CD14-positive monocyte (primary cell): Measurements from ENCODE around the gene ARID1B. TPM values are rescaled to one million over a fixed set of nuclear protein-coding genes. Genes with fewer than 3 reads are reported as not detected.

Experiments
- DNase-seq, 3 donors: peaks; one replicate each; pipeline ENCODE4 v3.0.0-alpha.2; 2011 to 2022
- H2AFZ ChIP-seq: 2 replicates; pipeline ENCODE4 v1.6.0; 2012; ENCODE audit warnings: mild to moderate bottlenecking, low read depth, low read length, inconsistent platforms; ENCODE audit not compliant: insufficient read depth, poor library complexity, severe bottlenecking
- H3K27ac ChIP-seq, 2 donors: 1 replicate in 1 of 2; 2 replicates in 1 of 2; pipeline ENCODE4 v1.5.1; 2012 to 2013; ENCODE audit warnings: low read length in 2 of 2, control low read depth in 1 of 2, inconsistent platforms in 1 of 2, low read depth in 1 of 2, mild to moderate bottlenecking in 1 of 2
- H3K27me3 ChIP-seq, 2 donors: one replicate each; pipeline versions ENCODE4 v1.6.0 to v1.6.1; 2011 to 2013; ENCODE audit warnings: low read length in 2 of 2; ENCODE audit not compliant: control insufficient read depth in 2 of 2, insufficient read depth in 2 of 2
- H3K36me3 ChIP-seq, 2 donors: replicated peaks in 1 of 2; 1 replicate in 1 of 2; 2 replicates in 1 of 2; pipeline versions ENCODE4 v1.5.1 to v1.6.1; 2012 to 2013; ENCODE audit warnings: low read length in 2 of 2, control low read depth in 1 of 2, inconsistent platforms in 1 of 2, mild to moderate bottlenecking in 1 of 2; ENCODE audit not compliant: insufficient read depth in 2 of 2, control insufficient read depth in 1 of 2
- H3K4me1 ChIP-seq, 2 donors: 1 replicate in 1 of 2; 2 replicates in 1 of 2; pipeline versions ENCODE4 v1.5.1 to v1.6.1; 2012 to 2013; ENCODE audit warnings: low read length in 2 of 2, control low read depth in 1 of 2, inconsistent platforms in 1 of 2, mild to moderate bottlenecking in 1 of 2, moderate library complexity in 1 of 2; ENCODE audit not compliant: insufficient read depth in 2 of 2, control insufficient read depth in 1 of 2
- H3K4me2 ChIP-seq: replicated peaks from 2 replicates; pipeline ENCODE3; 2012; ENCODE audit warnings: low read length, moderate library complexity, mild to moderate bottlenecking; ENCODE audit not compliant: poor library complexity, severe bottlenecking; ENCODE audit errors: extremely low read depth
- H3K4me3 ChIP-seq, 3 experiments: fragments of 200-600 bp in 1 of 3; sonication (generic) in 1 of 3; replicated peaks in 1 of 3; 1 replicate in 2 of 3; 2 replicates in 1 of 3; pipeline ENCODE4 v1.5.1; 2011 to 2013; ENCODE audit warnings: low read length in 3 of 3, mild to moderate bottlenecking in 3 of 3, control low read depth in 2 of 3, low read depth in 2 of 3, inconsistent platforms in 1 of 3, moderate library complexity in 1 of 3
- H3K79me2 ChIP-seq: 2 replicates; pipeline ENCODE4 v1.6.0; 2012; ENCODE audit warnings: mild to moderate bottlenecking, control low read depth, inconsistent platforms, low read length, moderate library complexity; ENCODE audit not compliant: insufficient read depth
- H3K9ac ChIP-seq: 2 replicates; pipeline ENCODE4 v1.6.0; 2017; ENCODE audit warnings: low read length, mild to moderate bottlenecking; ENCODE audit not compliant: insufficient read depth, poor library complexity, severe bottlenecking
- H3K9me3 ChIP-seq, 2 donors: replicated peaks in 1 of 2; 1 replicate in 1 of 2; 2 replicates in 1 of 2; pipeline versions ENCODE4 v1.5.1 to v1.6.1; 2012 to 2013; ENCODE audit warnings: low read length in 2 of 2, control low read depth in 1 of 2; ENCODE audit not compliant: control insufficient read depth in 1 of 2, insufficient read depth in 1 of 2
- H4K20me1 ChIP-seq: 2 replicates; pipeline ENCODE4 v1.6.0; 2012; ENCODE audit warnings: mild to moderate bottlenecking, low read length, control low read depth, moderate library complexity; ENCODE audit not compliant: insufficient read depth
- H3K27ac Mint-ChIP-seq, 7 donors: one replicate each; pipeline ENCODE4 v1.8.0; 2020; ENCODE audit warnings: mild to moderate bottlenecking in 7 of 7, mixed read lengths in 7 of 7, moderate library complexity in 6 of 7, inconsistent platforms in 2 of 7
- H3K27me3 Mint-ChIP-seq, 3 donors: one replicate each; pipeline ENCODE4 v1.8.0; 2021 to 2022; ENCODE audit warnings: low read depth in 3 of 3, mild to moderate bottlenecking in 3 of 3, mixed read lengths in 3 of 3, moderate library complexity in 3 of 3, inconsistent platforms in 1 of 3
- H3K36me3 Mint-ChIP-seq, 2 donors: one replicate each; pipeline ENCODE4 v1.8.0; 2020; ENCODE audit warnings: mixed read lengths in 2 of 2, inconsistent platforms in 1 of 2, mild to moderate bottlenecking in 1 of 2
- H3K4me1 Mint-ChIP-seq: one replicate; pipeline ENCODE4 v1.8.0; 2020; ENCODE audit warnings: mild to moderate bottlenecking, mixed read lengths
- H3K4me3 Mint-ChIP-seq, 2 donors: one replicate each; pipeline ENCODE4 v1.8.0; 2020; ENCODE audit warnings: mild to moderate bottlenecking in 2 of 2, mixed read lengths in 2 of 2, moderate library complexity in 1 of 2
- H3K9me3 Mint-ChIP-seq, 7 donors: one replicate each; pipeline ENCODE4 v1.8.0; 2020 to 2022; ENCODE audit warnings: mixed read lengths in 7 of 7, mild to moderate bottlenecking in 6 of 7, moderate library complexity in 6 of 7, inconsistent platforms in 2 of 7
- WGBS: methylation state at CpG from one replicate; pipeline ENCODE4 v1.1.5; 2013; ENCODE audit warnings: missing lambda C conversion rate; ENCODE audit not compliant: insufficient coverage; 5-methylcytosine and 5-hydroxymethylcytosine counted together
- intact Hi-C, 2 donors: fragments of 100-400 bp; cut with micrococcal nuclease; formaldehyde crosslinking; loops; one replicate each; pipeline versions ENCODE4 v1.15.0 to v1.15.1; 2023
- polyA plus RNA-seq, 3 donors: library from polyadenylated mRNA; depleted of rRNA in 1 of 3; unstranded in 2 of 3; stranded (reverse) in 1 of 3; fragments of 300-500 nt in 2 of 3; fragments of >200 nt in 1 of 3; fragmentation: Illumina TruSeq in 2 of 3; gene quantifications; 1 replicate in 2 of 3; 2 replicates in 1 of 3; pipeline ENCODE4 v1.2.3, GENCODE V29; 2012 to 2021
- TF ChIP-seq, protein P1 (sequence below): fragments of 200-600 bp; IDR thresholded peaks from one replicate; pipeline ENCODE4 v1.8.0; 2022; ENCODE audit warnings: antibody characterized with exemption, mild to moderate bottlenecking

The ARID1B gene
- polyA plus RNA-seq, 3 donors, result 3.2 to 22.1 (median 3.8) TPM

DNA sequence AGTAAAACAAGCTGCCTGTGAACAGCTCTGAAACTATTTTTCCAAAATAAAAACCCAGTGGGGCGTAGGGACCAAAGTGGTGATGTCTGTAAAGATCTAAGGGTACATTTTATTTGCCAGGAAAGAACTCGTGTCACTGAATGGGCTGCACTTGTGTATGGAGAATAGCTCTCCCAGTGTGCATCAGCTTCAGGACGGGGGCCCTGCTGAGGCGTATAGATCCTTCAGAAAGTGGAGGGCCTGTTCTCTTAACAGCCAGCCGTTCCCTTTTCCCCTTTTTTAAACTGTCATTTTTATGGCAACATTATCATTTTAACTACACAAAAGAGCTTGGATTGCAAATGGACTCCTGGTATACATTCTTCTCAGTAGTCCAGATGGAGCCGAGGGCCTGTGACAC is 408.8 kb downstream of the ARID1B start:
- peaks cover 92 to 99% of the 10 kb centered on the region in 2 donors for H3K36me3 ChIP-seq
- peaks cover 0 to 2% (median 0%) of the 10 kb centered on the region in 7 donors for H3K9me3 Mint-ChIP-seq
- no peaks in the 10 kb centered on the region for H3K9me3 ChIP-seq
- no peak overlapping the region for H3K4me2 ChIP-seq
- H3K27ac ChIP-seq, result no peak overlapping the region
- H3K4me1 Mint-ChIP-seq, result no peaks in the 10 kb centered on the region
- H2AFZ ChIP-seq, result no peak overlapping the region
- H3K79me2 ChIP-seq, result no peaks in the 10 kb centered on the region
- H3K4me3 ChIP-seq, result no peak overlapping the region
- H3K4me1 ChIP-seq, result no peaks in the 10 kb centered on the region
- 90% methylated on average over 2 of the region's 6 CpGs for WGBS
- intact Hi-C loops, result no loop called here
- no peak overlapping the region for H3K9ac ChIP-seq
- peak overlapping the region in 2 of 7 donors; percentile 14 to 30 for H3K27ac Mint-ChIP-seq
- TF ChIP-seq, protein P1, sequence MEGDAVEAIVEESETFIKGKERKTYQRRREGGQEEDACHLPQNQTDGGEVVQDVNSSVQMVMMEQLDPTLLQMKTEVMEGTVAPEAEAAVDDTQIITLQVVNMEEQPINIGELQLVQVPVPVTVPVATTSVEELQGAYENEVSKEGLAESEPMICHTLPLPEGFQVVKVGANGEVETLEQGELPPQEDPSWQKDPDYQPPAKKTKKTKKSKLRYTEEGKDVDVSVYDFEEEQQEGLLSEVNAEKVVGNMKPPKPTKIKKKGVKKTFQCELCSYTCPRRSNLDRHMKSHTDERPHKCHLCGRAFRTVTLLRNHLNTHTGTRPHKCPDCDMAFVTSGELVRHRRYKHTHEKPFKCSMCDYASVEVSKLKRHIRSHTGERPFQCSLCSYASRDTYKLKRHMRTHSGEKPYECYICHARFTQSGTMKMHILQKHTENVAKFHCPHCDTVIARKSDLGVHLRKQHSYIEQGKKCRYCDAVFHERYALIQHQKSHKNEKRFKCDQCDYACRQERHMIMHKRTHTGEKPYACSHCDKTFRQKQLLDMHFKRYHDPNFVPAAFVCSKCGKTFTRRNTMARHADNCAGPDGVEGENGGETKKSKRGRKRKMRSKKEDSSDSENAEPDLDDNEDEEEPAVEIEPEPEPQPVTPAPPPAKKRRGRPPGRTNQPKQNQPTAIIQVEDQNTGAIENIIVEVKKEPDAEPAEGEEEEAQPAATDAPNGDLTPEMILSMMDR, result no peak
- peaks cover 78 to 88% of the 10 kb centered on the region in 2 donors for H3K36me3 Mint-ChIP-seq
- H3K27me3 Mint-ChIP-seq, result no peaks in the 10 kb centered on the region
- H3K27me3 ChIP-seq, result no peaks in the 10 kb centered on the region
- H3K4me3 Mint-ChIP-seq, result no peak overlapping the region
- DNase-seq, result no peak
- no peaks in the 10 kb centered on the region for H4K20me1 ChIP-seq

DNA sequence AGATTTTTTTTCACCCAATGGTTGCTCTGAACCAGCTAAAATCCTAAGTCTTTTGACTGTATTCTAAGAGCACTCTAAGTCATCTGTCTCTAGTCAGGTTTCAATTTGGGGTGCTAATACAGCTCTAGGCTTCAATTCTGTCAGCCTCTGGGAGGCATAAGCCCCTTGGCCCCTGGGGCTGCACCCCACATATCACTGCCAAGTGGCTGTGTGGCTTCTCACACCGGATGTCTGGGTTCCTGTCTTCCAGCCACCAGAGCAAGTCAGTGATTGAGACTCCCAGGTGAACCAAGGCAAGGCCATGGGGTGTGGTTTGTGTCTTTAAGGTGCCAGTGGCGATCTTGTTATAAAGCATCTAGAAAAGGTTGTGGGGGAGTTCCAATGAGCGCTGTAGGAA is 409.6 kb downstream of the ARID1B start:
- Histone ChIP-seq H3K79me2 (no peaks in the 10 kb centered on the region), H3K4me1 (no peaks in the 10 kb centered on the region), H4K20me1 (no peaks in the 10 kb centered on the region), H3K36me3 (peaks cover 89 to 99% of the 10 kb centered on the region in 2 donors), H3K9me3 (no peaks in the 10 kb centered on the region), H3K4me3 (no peak overlapping the region), H3K27me3 (no peaks in the 10 kb centered on the region), H2AFZ (no peak overlapping the region), H3K4me2 (no peak overlapping the region), H3K9ac (no peak overlapping the region), H3K27ac (no peak overlapping the region)
- intact Hi-C loops, result no loop called here
- Mint-ChIP-seq H3K27me3 (no peaks in the 10 kb centered on the region), H3K4me3 (no peak overlapping the region), H3K27ac (peak overlapping the region in 2 of 7 donors; percentile 19 to 58), H3K9me3 (peaks cover 0 to 2% (median 0%) of the 10 kb centered on the region in 7 donors), H3K36me3 (peaks cover 77 to 88% of the 10 kb centered on the region in 2 donors), H3K4me1 (no peaks in the 10 kb centered on the region)
- TF ChIP-seq, protein P1, result no peak
- DNase-seq, result no peak
- 75% methylated on average over 2 of the region's 3 CpGs for WGBS
